Measurements from ENCODE around the gene PVRIG.
"Not testable (repeated sequence)": the region's sequence is repeated elsewhere in the genome, so short reads cannot be mapped to it uniquely, and the experiment has no call there.

DNA sequence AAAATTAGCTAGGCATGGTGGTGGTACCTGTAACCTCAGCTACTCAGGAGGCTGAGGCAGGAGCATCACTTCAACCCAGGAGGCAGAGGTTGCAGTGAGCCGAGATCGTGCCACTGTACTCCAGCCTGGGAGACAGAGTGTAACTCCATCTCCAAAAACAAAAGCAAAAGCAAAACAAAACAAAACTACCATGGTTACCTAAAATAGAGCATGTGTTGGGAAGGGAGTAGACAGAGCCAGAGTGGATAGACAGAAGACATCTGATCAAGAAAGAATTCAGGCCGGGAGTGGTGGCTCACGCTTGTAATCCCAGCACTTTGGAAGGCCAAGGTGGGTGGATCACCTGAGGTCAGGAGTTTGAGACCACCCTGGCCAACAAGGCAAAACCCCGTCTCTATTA is 46.1 kb downstream of the PVRIG start:
- TF ChIP-seq, protein P1, sequence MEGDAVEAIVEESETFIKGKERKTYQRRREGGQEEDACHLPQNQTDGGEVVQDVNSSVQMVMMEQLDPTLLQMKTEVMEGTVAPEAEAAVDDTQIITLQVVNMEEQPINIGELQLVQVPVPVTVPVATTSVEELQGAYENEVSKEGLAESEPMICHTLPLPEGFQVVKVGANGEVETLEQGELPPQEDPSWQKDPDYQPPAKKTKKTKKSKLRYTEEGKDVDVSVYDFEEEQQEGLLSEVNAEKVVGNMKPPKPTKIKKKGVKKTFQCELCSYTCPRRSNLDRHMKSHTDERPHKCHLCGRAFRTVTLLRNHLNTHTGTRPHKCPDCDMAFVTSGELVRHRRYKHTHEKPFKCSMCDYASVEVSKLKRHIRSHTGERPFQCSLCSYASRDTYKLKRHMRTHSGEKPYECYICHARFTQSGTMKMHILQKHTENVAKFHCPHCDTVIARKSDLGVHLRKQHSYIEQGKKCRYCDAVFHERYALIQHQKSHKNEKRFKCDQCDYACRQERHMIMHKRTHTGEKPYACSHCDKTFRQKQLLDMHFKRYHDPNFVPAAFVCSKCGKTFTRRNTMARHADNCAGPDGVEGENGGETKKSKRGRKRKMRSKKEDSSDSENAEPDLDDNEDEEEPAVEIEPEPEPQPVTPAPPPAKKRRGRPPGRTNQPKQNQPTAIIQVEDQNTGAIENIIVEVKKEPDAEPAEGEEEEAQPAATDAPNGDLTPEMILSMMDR (IDR thresholded peaks at IDR 0.05; ENCODE audit: poor library complexity): not testable (repeated sequence)
- TF ChIP-seq EZH2phosphoT487 (IDR thresholded peaks at IDR 0.05; ENCODE audit: low read depth, severe bottlenecking, unreplicated experiment); EZH2 (IDR thresholded peaks at IDR 0.05; ENCODE audit: borderline replicate concordance): not testable (repeated sequence)
